NB4 (cell line): Measurements from ENCODE around the gene COPS7A.

Experiments used
- DNase-seq: peaks from one replicate; pipeline ENCODE4 v3.0.0; 2010; ENCODE audit warnings: low read depth
- H3K4me3 ChIP-seq: one replicate; pipeline ENCODE4 v1.5.1; 2011; ENCODE audit warnings: mild to moderate bottlenecking, low read depth, low read length, moderate library complexity
- MYC ChIP-seq: IDR thresholded peaks from 2 replicates; pipeline ENCODE4 v1.6.1; 2011; ENCODE audit warnings: low read depth, low read length
- POLR2A ChIP-seq: IDR thresholded peaks from 2 replicates; pipeline ENCODE4 v1.6.1; 2011; ENCODE audit warnings: mild to moderate bottlenecking; ENCODE audit not compliant: insufficient read length; ENCODE audit errors: extremely low read depth
- TF ChIP-seq, protein P1 (sequence below): IDR thresholded peaks from 2 replicates; pipeline ENCODE4 v1.6.1; 2011; ENCODE audit warnings: low read depth, low read length
- TF ChIP-seq, protein P2 (sequence below): IDR thresholded peaks from one replicate; pipeline ENCODE4 v1.5.1; 2012; ENCODE audit warnings: low read depth, low read length

COPS7A gene

DNA sequence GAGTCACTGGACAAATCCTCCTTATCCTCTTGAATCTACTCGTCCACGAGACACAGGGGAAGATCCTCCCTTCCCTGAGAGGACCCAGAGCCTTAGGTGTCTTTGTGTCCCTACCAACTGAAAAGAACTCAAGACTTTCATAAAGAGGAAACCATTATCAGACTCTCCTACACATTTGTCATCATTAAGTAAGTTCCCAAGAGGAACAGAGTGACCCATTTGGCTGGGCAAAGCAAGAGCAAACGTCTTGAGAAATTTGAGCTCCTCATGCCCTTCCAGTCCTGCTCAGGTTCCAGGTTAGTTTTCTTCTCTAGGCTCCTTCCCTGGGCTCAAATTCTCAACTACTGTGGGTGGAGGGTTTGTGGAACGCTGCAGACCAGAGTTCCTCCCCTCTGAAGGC lies 23.4 kb downstream of the COPS7A start:
- peak; percentile 43 for DNase-seq
- no peak overlapping the region for H3K4me3 ChIP-seq
- TF ChIP-seq, protein P1, sequence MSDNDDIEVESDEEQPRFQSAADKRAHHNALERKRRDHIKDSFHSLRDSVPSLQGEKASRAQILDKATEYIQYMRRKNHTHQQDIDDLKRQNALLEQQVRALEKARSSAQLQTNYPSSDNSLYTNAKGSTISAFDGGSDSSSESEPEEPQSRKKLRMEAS, result no peak
- TF ChIP-seq MYC (no peak), POLR2A (no peak)
- TF ChIP-seq, protein P2, sequence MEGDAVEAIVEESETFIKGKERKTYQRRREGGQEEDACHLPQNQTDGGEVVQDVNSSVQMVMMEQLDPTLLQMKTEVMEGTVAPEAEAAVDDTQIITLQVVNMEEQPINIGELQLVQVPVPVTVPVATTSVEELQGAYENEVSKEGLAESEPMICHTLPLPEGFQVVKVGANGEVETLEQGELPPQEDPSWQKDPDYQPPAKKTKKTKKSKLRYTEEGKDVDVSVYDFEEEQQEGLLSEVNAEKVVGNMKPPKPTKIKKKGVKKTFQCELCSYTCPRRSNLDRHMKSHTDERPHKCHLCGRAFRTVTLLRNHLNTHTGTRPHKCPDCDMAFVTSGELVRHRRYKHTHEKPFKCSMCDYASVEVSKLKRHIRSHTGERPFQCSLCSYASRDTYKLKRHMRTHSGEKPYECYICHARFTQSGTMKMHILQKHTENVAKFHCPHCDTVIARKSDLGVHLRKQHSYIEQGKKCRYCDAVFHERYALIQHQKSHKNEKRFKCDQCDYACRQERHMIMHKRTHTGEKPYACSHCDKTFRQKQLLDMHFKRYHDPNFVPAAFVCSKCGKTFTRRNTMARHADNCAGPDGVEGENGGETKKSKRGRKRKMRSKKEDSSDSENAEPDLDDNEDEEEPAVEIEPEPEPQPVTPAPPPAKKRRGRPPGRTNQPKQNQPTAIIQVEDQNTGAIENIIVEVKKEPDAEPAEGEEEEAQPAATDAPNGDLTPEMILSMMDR, result no peak

DNA sequence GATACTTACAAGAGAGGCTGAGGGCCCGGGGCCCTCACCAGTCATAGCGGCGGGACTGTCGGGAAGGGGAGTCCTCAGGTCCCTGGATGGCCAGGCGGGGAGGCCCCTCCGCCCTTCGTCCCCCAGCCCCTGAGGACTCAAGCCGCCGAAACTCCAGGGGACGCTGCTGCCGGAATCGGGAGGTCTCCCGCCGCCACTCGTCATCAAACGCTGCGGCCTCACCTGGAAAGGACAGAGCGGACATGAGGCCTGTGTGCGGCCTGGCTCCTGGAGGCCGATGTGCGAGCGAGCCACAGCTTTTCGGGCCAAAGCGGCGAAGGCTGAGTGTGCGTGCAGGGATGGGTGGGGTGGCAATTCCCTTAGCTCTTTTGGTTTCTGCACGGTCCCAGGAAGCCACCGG lies 24.9 kb downstream of the COPS7A start:
- no peak for DNase-seq
- TF ChIP-seq, protein P1, result no peak
- TF ChIP-seq POLR2A (no peak), MYC (no peak)
- TF ChIP-seq, protein P2, result no peak

DNA sequence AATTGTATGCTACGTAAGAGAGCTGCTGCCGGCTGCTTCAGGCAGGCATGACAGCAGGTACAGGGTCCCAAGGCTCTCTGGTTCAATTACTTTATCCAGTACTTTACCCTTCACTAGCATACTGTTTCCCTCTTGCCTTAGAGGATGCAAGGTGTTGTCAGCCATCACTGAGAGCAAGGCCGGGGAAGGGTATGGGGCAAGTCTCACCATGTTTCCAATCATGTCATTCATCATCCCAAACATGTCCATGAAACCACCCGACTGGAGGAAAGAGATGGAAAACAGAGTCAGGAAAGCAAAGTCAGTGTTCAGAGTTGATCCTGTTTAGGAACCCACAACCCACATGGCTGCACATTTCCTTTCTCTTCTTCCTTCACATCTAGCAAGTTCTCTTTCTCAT lies 26.7 kb downstream of the COPS7A start:
- DNase-seq, result no peak
- TF ChIP-seq POLR2A, result no peak
- TF ChIP-seq, protein P2, result no peak
- TF ChIP-seq, protein P1, result no peak
- H3K4me3 ChIP-seq, result no peak overlapping the region

More for the DNA sequence above, 24.9 kb downstream of the COPS7A start:
- H3K4me3 ChIP-seq, result no peak overlapping the region

DNA sequence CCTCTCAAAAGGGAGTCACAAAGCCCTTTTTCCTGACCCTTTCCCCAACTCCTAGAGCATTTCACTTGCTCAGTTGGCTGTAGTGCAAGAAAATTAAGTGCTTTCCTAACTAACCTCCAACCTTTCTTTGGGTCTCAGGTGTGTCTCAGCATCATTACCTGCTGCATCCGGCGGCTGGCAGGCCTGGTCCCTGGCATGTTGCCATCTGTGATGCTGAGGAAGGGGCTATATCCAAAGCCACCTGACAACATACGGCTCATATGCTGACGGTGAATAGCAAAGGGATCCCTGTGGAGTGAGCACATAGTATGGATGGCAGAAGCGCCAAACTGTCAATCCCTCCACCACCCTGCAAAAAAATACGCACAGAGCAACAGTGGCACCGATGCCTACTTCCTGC lies 27.9 kb downstream of the COPS7A start:
- TF ChIP-seq POLR2A (no peak), MYC (no peak)
- TF ChIP-seq, protein P1, result no peak
- TF ChIP-seq, protein P2, result no peak
- DNase-seq, result no peak
- peak overlapping the region; percentile 83 for H3K4me3 ChIP-seq

DNA sequence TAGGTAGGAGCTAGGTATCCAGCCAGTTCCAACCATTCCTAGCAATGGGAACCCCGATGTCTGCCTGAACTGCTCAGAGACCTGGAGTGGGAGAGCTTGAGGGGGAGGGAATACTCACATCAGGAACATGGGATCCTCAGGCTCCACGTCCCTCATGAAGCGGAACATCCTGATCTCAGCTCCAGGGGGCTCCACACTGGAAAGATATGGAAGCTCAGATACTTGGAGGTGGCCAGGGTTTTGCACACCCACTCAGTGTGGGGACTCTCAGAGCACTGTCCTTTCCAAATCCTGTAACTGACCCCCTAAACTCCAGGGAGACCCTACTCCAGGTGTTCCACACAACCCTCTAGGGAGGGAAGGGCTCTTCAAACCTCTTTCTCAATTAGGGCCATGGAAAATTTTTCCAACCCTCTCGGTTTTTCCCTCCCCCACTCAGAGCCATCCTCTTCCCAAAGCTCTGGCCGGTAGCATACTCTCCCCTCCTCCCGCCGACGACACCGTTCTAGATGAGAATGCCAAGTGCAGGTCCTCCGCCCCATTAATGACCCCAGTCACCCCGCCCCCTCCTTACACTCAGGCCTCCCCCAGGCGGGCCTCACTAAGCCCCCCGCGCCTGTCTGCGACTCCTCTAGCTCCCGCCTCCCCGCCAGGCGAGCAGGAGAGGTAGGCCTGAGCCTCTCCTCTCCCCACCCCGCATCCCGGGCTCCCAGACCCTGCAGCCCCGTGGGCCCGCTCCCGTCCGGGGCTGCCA lies 28.5 kb downstream of the COPS7A start:
- peak overlapping the region; percentile 83 for H3K4me3 ChIP-seq
- DNase-seq, result peak; percentile 60
- no peak for TF ChIP-seq POLR2A

DNA sequence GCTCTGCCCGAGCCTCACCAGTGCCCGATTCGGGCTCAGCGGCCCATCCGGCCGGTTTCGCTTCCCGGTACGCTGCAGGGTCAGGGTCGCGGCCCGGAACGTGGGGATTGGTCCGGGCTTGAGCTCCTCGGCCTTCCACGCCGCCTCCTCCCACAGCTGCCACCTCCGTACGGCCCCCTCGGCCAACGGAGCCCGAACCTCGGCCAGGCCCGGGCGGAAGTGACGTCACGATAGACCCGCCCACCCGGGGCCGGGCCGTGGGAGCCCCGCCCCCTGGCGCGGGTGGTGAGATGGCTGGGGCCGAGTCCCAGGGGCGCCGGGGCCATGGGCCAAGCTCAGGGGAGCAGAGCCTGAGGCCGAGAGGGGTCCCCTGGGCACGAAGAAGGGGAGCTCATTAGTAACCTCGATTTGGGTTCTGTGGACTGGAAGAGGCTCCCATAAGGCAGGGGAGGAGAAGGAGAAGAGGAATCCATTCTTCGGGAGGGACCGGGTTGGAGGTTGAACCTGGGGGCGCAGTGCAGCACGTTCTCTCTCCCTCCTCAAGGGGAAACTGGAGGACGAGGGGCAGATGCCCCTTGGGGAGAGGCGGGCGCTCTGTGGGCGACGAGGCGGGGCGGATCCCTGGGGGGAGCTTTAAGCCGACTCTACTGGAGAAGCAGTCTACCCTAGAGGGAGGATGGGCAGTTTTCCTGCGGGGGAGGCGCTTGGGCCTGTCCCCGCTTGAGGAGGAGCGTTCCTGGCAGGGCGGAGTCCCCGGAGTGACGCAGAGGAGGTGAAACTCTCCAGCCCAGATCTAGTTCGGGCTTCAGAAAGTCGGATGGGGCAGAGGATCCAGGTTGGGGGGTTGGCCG lies 29.3 kb downstream of the COPS7A start, which contains the start of gene MLF2:
TSS of gene MLF2 (minus strand) at position 221 of the 851 bp plus-strand sequence. CDS start 807 bp downstream, outside the sequence.
- H3K4me3 ChIP-seq, result peak within 1 kb of the TSS; percentile 83
- DNase-seq, result peak; percentile 98
- TF ChIP-seq, protein P1, result peak; percentile 55
- peak; percentile 74 for TF ChIP-seq MYC
- TF ChIP-seq, protein P2, result peak; percentile 87
- TF ChIP-seq POLR2A, result peak; percentile 89
